ENCODE results near the gene SH3GL2. TPM values are rescaled to one million over a fixed set of nuclear protein-coding genes. Genes with fewer than 3 reads are reported as not detected.
A peak's percentile ranks its signal among the peaks of the same experiment; 100 is the strongest.

SH3GL2 gene
- total RNA-seq, 1 donor from 2014 or later, result 0.21 TPM

GRCh38 chr9:17660158-17660557 is 81.3 kb downstream of the SH3GL2 start:
- no peak for DNase-seq

- DNase-seq, result no peak
Measured at GRCh38 chr9:17665450-17665849, 86.6 kb downstream of the SH3GL2 start.

GRCh38 chr9:17669206-17669605 is 90.3 kb downstream of the SH3GL2 start:
- no peak for DNase-seq

GRCh38 chr9:17682684-17683083 is 103.8 kb downstream of the SH3GL2 start:
- DNase-seq, result no peak

DNA sequence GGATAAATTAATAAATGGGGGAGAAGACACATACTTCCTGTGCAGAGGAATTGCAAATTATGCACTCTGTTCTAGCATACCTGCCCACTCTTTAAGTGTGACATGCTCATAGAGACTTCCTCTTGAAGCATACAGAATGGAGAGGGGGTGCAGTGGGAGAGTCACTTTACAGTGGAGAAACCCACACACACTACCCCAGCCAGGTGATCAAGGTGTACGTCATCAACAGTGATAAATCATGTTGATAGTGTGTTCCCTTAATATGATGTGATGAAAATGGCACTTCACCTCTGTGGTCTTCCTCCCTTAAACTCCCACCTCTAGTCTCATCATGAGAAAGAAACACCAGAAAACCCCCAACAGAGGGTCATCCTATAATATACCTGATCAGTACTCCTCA is 110.0 kb downstream of the SH3GL2 start:
- no peak for DNase-seq

DNA sequence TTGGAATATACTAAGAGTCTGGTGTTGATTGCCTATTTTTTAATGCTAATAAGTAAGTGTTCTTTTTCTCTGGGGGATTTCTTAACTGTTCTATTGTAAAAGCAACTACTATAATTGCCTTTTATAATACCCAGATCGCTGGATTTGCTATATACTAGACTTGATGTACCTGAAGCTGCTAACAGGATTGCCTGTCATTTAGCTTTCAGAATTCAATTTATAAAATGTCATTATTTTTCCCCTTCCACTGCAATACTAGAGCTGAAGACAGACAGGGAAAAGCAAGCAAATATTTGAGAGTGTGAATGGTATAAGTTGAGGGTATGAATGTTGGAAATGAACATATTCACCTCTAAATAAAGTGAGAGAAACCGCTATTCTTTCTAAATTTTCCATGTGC is 115.5 kb downstream of the SH3GL2 start:
- no peak for DNase-seq

DNA sequence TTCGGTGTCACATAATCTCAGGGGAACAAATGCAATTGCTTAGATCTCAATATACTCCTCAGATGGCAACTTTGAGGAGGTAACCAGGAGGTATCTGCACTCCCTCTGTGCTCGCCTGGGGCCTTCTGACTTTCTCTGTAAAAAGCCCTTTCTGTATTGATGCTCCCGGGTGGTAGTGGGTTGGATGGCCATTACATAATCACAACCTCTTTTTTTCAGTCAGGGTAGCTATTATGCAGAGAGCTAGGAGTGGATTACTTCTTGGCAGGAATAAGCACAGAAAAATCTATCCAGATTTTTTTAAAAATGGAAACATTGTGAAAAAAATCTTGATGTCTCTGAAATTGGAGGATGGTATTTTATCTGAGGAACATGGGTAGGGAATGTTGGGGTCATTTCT is 116.6 kb downstream of the SH3GL2 start:
- no peak for DNase-seq

DNA sequence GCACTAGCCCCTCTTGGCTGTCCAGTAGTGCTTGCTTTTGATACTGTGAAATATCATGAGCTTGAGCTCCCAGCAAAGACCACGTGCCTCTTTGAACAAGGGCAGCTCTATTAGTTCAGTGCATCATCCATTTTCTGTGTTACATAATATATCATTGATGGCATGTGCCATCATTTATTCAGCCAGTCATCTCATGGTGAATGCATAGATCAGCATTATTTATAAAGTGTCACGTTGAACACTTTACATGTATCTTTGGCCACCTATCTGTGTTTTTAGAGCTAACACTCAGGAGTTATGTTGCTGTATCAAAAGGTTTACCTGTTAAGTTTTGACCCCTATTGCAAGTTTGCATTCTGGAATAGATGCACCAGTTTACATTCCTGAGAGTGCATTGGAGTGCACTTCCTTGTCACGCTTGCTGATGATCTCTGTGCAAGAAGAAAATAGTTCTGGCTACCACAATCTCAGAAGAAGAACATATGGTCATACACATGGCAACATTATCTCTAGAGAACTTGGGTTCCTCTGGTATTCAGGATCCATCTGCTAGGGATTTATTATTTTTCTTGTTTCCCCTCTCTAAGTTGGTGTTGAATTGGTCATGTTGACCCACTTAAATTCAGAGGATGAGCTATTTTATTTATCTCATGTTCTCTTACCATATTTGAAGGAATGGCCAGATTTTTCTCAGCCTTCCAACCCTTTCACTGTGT is 120.9 kb downstream of the SH3GL2 start:
- DNase-seq, result no peak

GRCh38 chr9:17706347-17706746 is 127.5 kb downstream of the SH3GL2 start:
- no peak for DNase-seq

GRCh38 chr9:17719053-17719452 is 140.2 kb downstream of the SH3GL2 start:
- no peak for DNase-seq

DNA sequence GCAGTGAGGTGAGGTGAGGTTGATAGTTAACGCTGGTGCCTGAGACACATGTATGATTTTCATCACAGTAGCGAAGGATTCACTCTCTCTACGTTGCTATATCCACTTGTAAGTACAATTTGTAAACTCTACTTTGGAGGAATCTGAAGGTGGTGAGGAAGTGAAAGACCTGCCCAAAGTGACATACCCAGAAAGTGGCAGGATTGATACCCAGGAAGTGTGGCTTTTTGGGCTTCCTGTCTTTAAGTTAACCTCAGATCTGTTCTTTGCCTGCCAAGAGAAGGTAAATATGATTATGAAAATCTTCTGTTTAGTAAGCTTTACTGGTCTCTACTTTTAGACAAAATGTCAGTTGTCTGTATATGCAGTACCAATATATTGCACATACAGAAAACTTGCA is 143.1 kb downstream of the SH3GL2 start:
- DNase-seq, result no peak

GRCh38 chr9:17723656-17724055 is 144.8 kb downstream of the SH3GL2 start:
- no peak for DNase-seq

DNA sequence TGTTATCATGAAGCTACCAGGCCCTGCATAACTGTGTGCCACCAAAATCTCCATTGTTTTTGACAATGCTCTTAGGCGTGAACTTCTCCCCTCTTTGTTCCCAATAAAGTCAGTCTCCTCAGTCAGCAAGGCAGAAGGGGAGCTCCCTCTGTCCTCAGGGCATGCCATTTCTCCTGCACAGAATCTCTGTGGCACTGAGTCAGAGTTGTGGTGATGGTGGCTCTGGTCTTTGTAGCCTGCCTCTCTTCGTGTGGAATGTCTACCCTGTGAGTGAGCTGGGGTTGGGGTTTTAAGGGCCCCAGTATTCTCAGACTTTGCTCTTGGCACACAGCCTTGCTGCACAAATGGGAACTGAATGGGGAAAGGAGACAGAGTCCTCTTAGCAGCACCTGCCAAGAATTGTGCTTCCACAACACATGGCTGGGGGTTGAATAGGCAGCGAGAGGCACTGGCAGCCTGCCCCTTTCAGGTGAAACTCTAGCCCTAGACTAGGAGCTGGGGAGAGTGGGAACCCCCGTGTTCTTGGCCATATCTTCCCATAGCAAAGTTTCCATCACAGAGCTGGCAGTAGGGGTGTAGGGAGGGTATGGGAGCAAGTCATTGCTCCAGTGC is 146.6 kb downstream of the SH3GL2 start:
- DNase-seq, result no peak

- no peak for DNase-seq
Measured at GRCh38 chr9:17726298-17726697, 147.4 kb downstream of the SH3GL2 start.

- DNase-seq, result no peak
Measured at GRCh38 chr9:17730899-17731298, 152.0 kb downstream of the SH3GL2 start.

DNA sequence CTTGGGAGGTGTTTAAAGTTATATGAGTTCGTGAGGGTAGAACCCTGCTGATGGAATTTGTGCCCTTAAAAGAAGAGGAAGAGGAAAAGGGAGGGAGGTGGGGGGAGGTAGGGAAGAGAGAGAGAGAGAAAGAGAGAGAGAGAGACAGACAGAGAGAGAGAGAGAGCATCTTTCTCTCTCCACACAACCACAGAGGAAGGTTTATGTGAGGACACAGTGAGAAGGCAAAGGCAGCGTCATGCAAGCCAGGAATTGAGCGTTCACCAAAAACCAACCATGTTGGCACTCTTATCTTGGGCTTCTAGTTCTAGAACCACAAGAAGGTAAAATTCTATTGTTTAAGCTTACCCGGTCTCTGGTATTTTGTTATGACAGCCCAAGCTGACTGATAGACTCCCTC is 152.4 kb downstream of the SH3GL2 start:
- DNase-seq, result no peak

- DNase-seq, result no peak
Measured at GRCh38 chr9:17734674-17735073, 155.8 kb downstream of the SH3GL2 start.

- DNase-seq, result no peak
Measured at GRCh38 chr9:17735859-17736258, 157.0 kb downstream of the SH3GL2 start.

DNA sequence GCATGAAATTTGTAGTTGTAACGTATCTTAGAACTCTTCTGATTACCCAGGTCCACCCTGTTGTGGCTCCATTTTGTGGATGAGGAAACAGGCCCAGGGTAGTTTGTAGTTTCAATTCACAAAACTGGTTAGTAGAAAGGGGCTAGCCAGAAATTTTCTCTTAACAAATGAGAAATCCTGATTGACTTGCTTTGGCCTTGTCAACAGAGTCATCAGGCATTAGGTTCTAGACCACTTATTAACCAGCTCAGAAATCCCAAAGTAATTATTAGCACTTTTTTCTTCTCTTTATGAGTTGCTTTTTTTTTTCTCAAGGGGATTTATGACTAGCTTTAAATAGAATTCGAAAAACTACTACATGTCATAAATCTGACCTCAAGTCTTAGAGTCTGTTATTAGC is 160.2 kb downstream of the SH3GL2 start:
- no peak for DNase-seq

GRCh38 chr9:17739736-17740135 is 160.9 kb downstream of the SH3GL2 start:
- DNase-seq, result peak; percentile 25

DNA sequence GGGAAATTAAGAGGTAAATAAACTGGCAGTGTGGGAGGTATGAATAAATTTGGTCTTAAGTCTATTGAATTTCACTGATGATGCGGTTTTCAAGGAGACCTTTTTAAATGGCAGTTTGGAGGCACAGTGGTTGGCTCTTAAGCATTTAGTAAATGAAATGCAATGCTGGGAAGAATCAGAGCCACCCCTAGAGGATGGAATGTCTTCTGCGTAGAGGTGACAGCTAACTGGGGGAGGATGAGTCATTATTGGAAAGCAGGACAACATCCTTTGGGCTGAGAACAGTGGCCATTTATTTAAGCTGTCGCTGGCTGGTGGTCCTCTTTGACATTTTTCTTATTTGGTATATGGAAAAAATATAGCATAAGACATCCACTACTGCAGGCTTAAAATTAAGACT is 163.2 kb downstream of the SH3GL2 start:
- DNase-seq, result no peak

GRCh38 chr9:17744786-17745185 is 165.9 kb downstream of the SH3GL2 start:
- peak; percentile 38 for DNase-seq

GRCh38 chr9:17750269-17750668 is 171.4 kb downstream of the SH3GL2 start:
- no peak for DNase-seq

GRCh38 chr9:17751486-17751885 is 172.6 kb downstream of the SH3GL2 start:
- no peak for DNase-seq

Data from tongue (tissue), 2 donors.